HG02884 (cell line): ENCODE results near the gene CTPS2.

Experiments
- ATAC-seq: cut with Tn5 transposase; IDR thresholded peaks from one replicate; pipeline ENCODE4 v1.9.1; 2021; ENCODE audit warnings: mild to moderate bottlenecking, moderate library complexity; ENCODE audit not compliant: unreplicated experiment

The CTPS2 gene

GRCh38 chrX:16714504-16714903, 2.0 kb upstream of the CTPS2 start:
- no peak for ATAC-seq

- peak; percentile 44 for ATAC-seq
Measured at GRCh38 chrX:16711893-16712547, 449 bp downstream of the CTPS2 start.

GRCh38 chrX:16711219-16711811, 1.2 kb downstream of the CTPS2 start:
- no peak for ATAC-seq

- ATAC-seq: no peak
Measured at GRCh38 chrX:16708016-16708415, 4.5 kb downstream of the CTPS2 start.

GRCh38 chrX:16705370-16705769, 7.1 kb downstream of the CTPS2 start:
- ATAC-seq: no peak

- no peak for ATAC-seq
Measured at GRCh38 chrX:16702700-16703599, 9.5 kb downstream of the CTPS2 start.

- ATAC-seq: no peak
Measured at GRCh38 chrX:16700734-16701133, 11.7 kb downstream of the CTPS2 start.

- ATAC-seq: no peak
Measured at GRCh38 chrX:16699389-16699788, 13.1 kb downstream of the CTPS2 start.

- ATAC-seq: no peak
Measured at GRCh38 chrX:16696956-16697355, 15.5 kb downstream of the CTPS2 start.

- ATAC-seq: peak; percentile 66
Measured at GRCh38 chrX:16695079-16695676, 17.3 kb downstream of the CTPS2 start.

GRCh38 chrX:16687514-16687913, 25.0 kb downstream of the CTPS2 start:
- no peak for ATAC-seq

GRCh38 chrX:16683007-16683664, 29.3 kb downstream of the CTPS2 start:
- ATAC-seq: no peak

GRCh38 chrX:16678689-16679088, 33.8 kb downstream of the CTPS2 start:
- no peak for ATAC-seq

- ATAC-seq: no peak
Measured at GRCh38 chrX:16671005-16671404, 41.5 kb downstream of the CTPS2 start.

GRCh38 chrX:16666541-16666940, 45.9 kb downstream of the CTPS2 start:
- no peak for ATAC-seq

GRCh38 chrX:16665089-16665488, 47.4 kb downstream of the CTPS2 start:
- no peak for ATAC-seq

- ATAC-seq: no peak
Measured at GRCh38 chrX:16664626-16665025, 47.8 kb downstream of the CTPS2 start.

- ATAC-seq: no peak
Measured at GRCh38 chrX:16664074-16664473, 48.4 kb downstream of the CTPS2 start.

- no peak for ATAC-seq
Measured at GRCh38 chrX:16662402-16662801, 50.1 kb downstream of the CTPS2 start.

- no peak for ATAC-seq
Measured at GRCh38 chrX:16661495-16661894, 51.0 kb downstream of the CTPS2 start.

- ATAC-seq: no peak
Measured at GRCh38 chrX:16659321-16659720, 53.1 kb downstream of the CTPS2 start.
